Measurements from ENCODE around the gene ZSCAN2.
"Not testable (repeated sequence)": the region's sequence is repeated elsewhere in the genome, so short reads cannot be mapped to it uniquely, and the experiment has no call there.

The ZSCAN2 gene

GRCh38 chr15:84638103-84638502 lies 37.3 kb downstream of the ZSCAN2 start:
- peak; percentile 13 for TF ChIP-seq CTCF (IDR thresholded peaks at IDR 0.05; ENCODE audit: borderline replicate concordance, control extremely low read depth, extremely low read depth, insufficient read depth, missing control alignments)
- in situ Hi-C loops (cut with MboI; ENCODE audit: low sequenced_read_pairs, unreplicated experiment), result no loop called here
- no peak for DNase-seq (ENCODE audit: low spot score)

DNA sequence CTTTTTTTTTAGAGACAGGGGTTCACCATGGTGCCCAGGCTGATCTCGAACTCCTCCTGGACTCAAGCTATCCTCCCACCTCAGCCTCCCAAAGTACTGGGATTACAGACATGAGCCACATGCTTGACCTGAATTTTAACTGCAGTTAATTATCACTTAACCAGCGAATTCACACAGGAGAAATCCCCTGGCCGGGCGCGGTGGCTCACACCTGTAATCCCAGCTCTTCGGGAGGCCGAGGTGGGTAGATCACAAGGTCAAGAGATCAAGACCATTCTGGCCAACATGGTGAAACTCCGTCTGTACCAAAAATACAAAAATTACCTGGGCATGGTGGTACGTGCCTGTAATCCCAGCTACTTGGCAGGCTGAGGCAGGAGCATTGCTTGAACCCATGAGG lies 41.1 kb downstream of the ZSCAN2 start:
- in situ Hi-C loops (cut with MboI; ENCODE audit: low sequenced_read_pairs, unreplicated experiment); DNase-seq (ENCODE audit: low spot score): not testable (repeated sequence)

- DNase-seq (ENCODE audit: low spot score); in situ Hi-C loops (cut with MboI; ENCODE audit: low sequenced_read_pairs, unreplicated experiment): not testable (repeated sequence)
Observed at GRCh38 chr15:84642640-84643039, 41.8 kb downstream of the ZSCAN2 start.

DNA sequence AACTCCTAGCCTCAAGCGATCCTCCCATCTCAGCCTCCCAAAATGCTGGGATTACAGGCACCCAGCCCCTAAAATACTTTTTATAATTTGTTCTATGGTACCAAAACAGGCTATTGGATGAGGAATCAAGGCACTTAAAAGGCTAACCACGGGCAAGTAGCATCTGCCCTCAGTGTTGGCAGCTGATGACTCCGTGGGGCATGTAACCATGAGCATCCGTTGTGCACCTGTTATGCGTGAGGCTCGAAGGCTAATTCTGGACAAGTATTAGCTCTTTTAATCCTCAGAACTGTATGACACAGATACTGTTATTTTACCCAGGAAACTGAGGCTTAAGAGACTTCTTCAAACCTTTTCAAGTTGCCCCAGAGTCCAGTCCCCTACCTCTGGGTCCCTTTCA lies 43.0 kb downstream of the ZSCAN2 start:
- no peak for DNase-seq (ENCODE audit: low spot score)
- TF ChIP-seq CTCF (IDR thresholded peaks at IDR 0.05; ENCODE audit: borderline replicate concordance, control extremely low read depth, extremely low read depth, insufficient read depth, missing control alignments), result no peak
- in situ Hi-C loops (cut with MboI; ENCODE audit: low sequenced_read_pairs, unreplicated experiment), result no loop called here

GRCh38 chr15:84645496-84645895 lies 44.7 kb downstream of the ZSCAN2 start:
- in situ Hi-C loops (cut with MboI; ENCODE audit: low sequenced_read_pairs, unreplicated experiment), result no loop called here
- TF ChIP-seq CTCF (IDR thresholded peaks at IDR 0.05; ENCODE audit: borderline replicate concordance, control extremely low read depth, extremely low read depth, insufficient read depth, missing control alignments), result no peak
- no peak for DNase-seq (ENCODE audit: low spot score)

DNA sequence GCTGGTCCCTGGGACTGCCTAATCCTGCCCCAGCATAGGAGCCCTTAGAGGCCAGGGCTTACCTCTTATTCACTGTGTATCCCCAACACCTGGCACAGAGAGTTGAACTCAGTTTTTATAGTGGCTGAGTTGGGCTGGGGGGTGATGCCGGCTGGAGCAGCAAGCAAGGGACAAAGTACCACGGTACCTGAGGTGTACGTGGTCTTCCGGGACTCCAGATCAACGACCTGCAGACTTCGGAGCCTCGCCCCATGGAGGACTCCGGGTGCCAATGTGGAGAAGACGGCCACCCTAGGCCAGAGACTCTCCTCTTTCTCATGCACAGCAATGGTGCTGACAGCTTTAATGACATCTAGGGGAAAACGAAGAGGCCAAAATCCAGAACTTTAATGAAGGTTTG lies 45.2 kb downstream of the ZSCAN2 start:
- TF ChIP-seq CTCF (IDR thresholded peaks at IDR 0.05; ENCODE audit: borderline replicate concordance, control extremely low read depth, extremely low read depth, insufficient read depth, missing control alignments), result no peak
- in situ Hi-C loops (cut with MboI; ENCODE audit: low sequenced_read_pairs, unreplicated experiment), result no loop called here
- no peak for DNase-seq (ENCODE audit: low spot score)

- TF ChIP-seq CTCF (IDR thresholded peaks at IDR 0.05; ENCODE audit: borderline replicate concordance, control extremely low read depth, extremely low read depth, insufficient read depth, missing control alignments), result no peak
Observed at GRCh38 chr15:84647726-84648125, 46.9 kb downstream of the ZSCAN2 start.

DNA sequence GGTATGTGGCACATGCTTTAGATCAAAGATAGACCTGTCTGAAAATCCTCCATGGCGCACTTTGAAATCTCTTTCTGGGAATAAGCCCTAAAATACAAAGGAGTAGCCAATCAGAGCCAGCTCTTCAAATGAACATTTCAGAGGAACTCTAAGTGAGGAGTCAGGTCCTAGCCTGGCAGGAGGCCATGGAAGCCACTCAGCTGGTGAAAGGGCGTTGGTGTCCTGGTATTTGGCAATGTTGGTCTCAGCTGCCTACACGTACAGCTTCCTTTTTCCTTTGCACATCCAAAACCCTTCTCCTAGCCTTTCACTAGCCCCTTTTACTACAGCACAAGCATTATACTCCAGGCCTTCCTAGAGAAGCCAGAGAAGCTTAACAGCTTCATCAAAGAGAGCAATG lies 47.7 kb downstream of the ZSCAN2 start:
- no peak for DNase-seq (ENCODE audit: low spot score)
- no peak for TF ChIP-seq CTCF (IDR thresholded peaks at IDR 0.05; ENCODE audit: borderline replicate concordance, control extremely low read depth, extremely low read depth, insufficient read depth, missing control alignments)
- in situ Hi-C loops (cut with MboI; ENCODE audit: low sequenced_read_pairs, unreplicated experiment), result no loop called here

More at GRCh38 chr15:84647726-84648125, 46.9 kb downstream of the ZSCAN2 start:
- no peak for DNase-seq (ENCODE audit: low spot score)
- in situ Hi-C loops (cut with MboI; ENCODE audit: low sequenced_read_pairs, unreplicated experiment), result no loop called here

Measured in GM13976 (cell line).